Brain microvascular endothelial cell (primary cell): ENCODE results near the gene MARCHF7.
"Not testable (repeated sequence)": the region's sequence is repeated elsewhere in the genome, so short reads cannot be mapped to it uniquely, and the experiment has no call there.

Experiments
- DNase-seq: peaks from one replicate; pipeline ENCODE4 v3.0.0-alpha.2; 2020
- H3K27ac ChIP-seq: fragments of 250-450 bp; sonication (Bioruptor Pico); 2 replicates; pipeline ENCODE4 v1.5.1; 2020; ENCODE audit warnings: mild to moderate bottlenecking, moderate library complexity
- H3K27me3 ChIP-seq: fragments of 250-450 bp; sonication (Bioruptor Pico); replicated peaks from 2 replicates; pipeline ENCODE4 v1.5.1; 2020; ENCODE audit warnings: mild to moderate bottlenecking
- H3K36me3 ChIP-seq: fragments of 250-450 bp; sonication (Bioruptor Pico); replicated peaks from 2 replicates; pipeline ENCODE4 v1.5.1; 2020; ENCODE audit warnings: mild to moderate bottlenecking
- H3K4me3 ChIP-seq: 2 replicates; pipeline ENCODE4 v1.5.1; 2011; ENCODE audit warnings: low read depth, mild to moderate bottlenecking, control low read depth, low read length, moderate library complexity
- in situ Hi-C: cut with HindIII; loops from 2 replicates; pipeline ENCODE4 v1.10.0; 2017; ENCODE audit warnings: low sequenced_read_pairs, low pct_ligation_motif_present
- TF ChIP-seq, protein P1 (sequence below): IDR thresholded peaks from 2 replicates; pipeline ENCODE4 v1.5.1; 2011; ENCODE audit warnings: low read depth, mild to moderate bottlenecking, moderate library complexity, low read length, control low read depth, inconsistent platforms; ENCODE audit errors: missing control alignments

The MARCHF7 gene

DNA sequence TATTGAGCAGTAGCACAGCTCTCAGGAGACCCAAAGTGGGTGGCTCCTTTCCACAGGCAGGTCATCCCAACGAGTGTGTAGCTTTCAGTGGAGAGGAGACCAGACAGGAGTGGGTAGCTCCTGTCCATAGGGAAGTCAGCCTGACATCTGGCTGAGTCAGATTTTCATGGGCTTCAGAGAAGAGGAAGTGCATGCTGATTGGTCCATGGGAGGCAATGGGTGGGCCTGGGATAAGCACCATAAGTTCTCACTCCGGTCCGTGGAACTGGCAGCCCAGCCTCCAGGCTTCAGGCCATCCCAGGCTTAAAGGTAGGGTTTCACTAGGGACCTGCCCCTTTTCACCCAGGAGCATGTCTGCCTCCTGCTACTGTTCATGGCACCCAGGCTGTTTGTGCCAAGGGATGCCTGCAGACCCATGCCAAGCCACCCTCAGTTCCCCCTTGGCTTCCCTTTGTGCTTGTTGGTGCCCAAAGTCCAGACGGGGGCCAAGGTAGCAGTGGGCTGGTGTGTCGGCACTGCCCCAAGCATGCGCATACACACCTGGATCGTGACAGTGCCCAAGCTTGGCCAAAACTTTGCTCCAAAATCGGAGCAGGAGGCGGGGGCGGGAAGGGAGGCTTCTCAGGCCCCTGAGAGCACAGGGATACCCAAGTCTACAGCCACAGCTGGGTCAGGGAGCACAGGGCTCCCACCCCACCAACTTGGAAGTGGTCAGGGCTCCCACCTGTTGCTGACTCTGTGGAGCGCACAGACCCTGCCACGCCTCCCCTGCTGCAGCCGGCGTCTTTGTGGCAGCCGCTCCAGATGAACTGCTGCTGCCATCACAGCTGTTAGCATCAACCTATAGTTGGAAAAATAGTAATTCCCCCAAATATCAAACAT is 26.4 kb downstream of the MARCHF7 start:
- in situ Hi-C loops = no loop called here
- Histone ChIP-seq H3K36me3 (peaks cover 26% of the 10 kb centered on the region), H3K27me3 (no peaks in the 10 kb centered on the region), H3K4me3 (no peak overlapping the region), H3K27ac (no peak overlapping the region)
- DNase-seq = no peak
- TF ChIP-seq, protein P1, sequence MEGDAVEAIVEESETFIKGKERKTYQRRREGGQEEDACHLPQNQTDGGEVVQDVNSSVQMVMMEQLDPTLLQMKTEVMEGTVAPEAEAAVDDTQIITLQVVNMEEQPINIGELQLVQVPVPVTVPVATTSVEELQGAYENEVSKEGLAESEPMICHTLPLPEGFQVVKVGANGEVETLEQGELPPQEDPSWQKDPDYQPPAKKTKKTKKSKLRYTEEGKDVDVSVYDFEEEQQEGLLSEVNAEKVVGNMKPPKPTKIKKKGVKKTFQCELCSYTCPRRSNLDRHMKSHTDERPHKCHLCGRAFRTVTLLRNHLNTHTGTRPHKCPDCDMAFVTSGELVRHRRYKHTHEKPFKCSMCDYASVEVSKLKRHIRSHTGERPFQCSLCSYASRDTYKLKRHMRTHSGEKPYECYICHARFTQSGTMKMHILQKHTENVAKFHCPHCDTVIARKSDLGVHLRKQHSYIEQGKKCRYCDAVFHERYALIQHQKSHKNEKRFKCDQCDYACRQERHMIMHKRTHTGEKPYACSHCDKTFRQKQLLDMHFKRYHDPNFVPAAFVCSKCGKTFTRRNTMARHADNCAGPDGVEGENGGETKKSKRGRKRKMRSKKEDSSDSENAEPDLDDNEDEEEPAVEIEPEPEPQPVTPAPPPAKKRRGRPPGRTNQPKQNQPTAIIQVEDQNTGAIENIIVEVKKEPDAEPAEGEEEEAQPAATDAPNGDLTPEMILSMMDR = no peak

DNA sequence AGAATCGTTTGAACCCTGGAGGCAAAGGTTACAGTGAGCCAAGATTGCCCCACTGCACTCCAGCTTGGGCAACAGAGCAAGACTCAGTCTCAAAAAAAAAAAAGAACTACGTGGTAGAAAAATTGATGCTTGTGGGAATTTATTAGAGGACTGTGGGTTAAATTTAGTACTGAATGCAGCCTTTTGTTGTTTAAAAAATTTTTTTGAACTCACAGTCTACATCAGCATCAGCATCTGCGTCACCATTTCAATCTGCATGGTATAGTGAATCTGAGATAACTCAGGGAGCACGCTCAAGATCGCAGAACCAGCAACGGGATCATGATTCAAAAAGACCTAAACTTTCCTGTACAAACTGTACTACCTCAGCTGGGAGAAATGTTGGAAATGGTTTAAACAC is 30.5 kb downstream of the MARCHF7 start:
- Histone ChIP-seq H3K27ac (peak overlapping the region; percentile 25), H3K27me3 (no peaks in the 10 kb centered on the region), H3K4me3 (no peak overlapping the region), H3K36me3 (peaks cover 29% of the 10 kb centered on the region)
- in situ Hi-C loops = no loop called here
- no peak for DNase-seq
- TF ChIP-seq, protein P1 = no peak

GRCh38 chr2:159744363-159744762 is 32.1 kb downstream of the MARCHF7 start:
- peak; percentile 69 for DNase-seq

DNA sequence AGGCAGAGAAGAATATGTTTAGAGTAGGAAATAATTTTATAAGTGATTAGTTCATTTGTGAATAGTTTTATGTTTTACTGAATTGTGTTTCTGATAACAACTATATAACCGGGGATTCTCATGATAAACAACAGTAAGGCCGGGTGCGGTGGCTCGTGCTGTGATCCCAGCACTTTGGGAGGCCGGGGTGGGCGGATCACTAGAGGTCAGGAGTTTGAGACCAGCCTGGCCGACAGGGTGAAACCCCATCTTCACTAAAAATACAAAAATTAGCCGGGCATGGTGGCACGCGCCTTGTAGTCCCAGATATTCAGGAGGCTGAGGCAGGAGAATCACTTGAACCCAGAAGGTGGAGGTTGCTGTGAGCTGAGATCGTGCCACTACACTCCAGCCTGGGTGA is 32.9 kb downstream of the MARCHF7 start:
- peaks cover 35% of the 10 kb centered on the region for H3K36me3 ChIP-seq
- H3K27me3 ChIP-seq, DNase-seq, in situ Hi-C loops, H3K4me3 ChIP-seq: not testable (repeated sequence)
- peak overlapping the region; percentile 55 for H3K27ac ChIP-seq

More at GRCh38 chr2:159744363-159744762, 32.1 kb downstream of the MARCHF7 start:
- Histone ChIP-seq H3K36me3 (peaks cover 27% of the 10 kb centered on the region), H3K27me3 (no peaks in the 10 kb centered on the region), H3K27ac (peak overlapping the region; percentile 66), H3K4me3 (no peak overlapping the region)
- in situ Hi-C loops = no loop called here
- TF ChIP-seq, protein P1 = no peak

GRCh38 chr2:159748089-159748488 is 35.8 kb downstream of the MARCHF7 start:
- Histone ChIP-seq H3K27ac (no peak overlapping the region), H3K36me3 (peaks cover 51% of the 10 kb centered on the region), H3K4me3 (no peak overlapping the region), H3K27me3 (no peaks in the 10 kb centered on the region)
- DNase-seq = no peak
- in situ Hi-C loops = no loop called here
- TF ChIP-seq, protein P1 = no peak

DNA sequence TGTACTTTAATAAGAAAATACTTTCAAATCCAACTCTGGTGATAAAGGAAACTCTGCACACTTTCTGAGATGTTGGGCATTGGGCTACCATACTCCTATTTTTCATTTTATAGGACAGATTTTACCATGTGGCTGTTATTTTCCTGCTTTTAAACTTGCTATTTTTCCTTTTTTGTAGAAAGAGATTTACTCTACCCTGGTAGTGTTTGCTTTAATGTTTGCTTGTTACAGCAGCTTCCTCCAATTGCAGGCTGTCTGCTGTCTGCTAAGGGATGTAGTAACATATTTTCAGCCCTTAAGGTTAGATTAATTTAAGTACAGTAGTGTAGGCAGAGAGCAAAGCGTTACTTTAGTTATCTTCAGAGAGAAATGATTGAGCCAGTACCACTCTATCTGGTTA is 38.6 kb downstream of the MARCHF7 start:
- H3K36me3 ChIP-seq = peaks cover 56% of the 10 kb centered on the region

More for the DNA sequence above, 38.6 kb downstream of the MARCHF7 start:
- TF ChIP-seq, protein P1 = no peak
- H3K4me3 ChIP-seq = no peak overlapping the region
- no peaks in the 10 kb centered on the region for H3K27me3 ChIP-seq
- no peak for DNase-seq
- in situ Hi-C loops = no loop called here
- H3K27ac ChIP-seq = no peak overlapping the region
